Stimulated activated naive CD4-positive, alpha-beta T cell treated with Interleukin-2 at 50 U/mL for 16 hours (primary cell): ENCODE data around the gene CDKN2B-AS1.
A peak's percentile ranks its signal among the peaks of the same experiment; 100 is the strongest.
"Not testable (repeated sequence)": the region's sequence is repeated elsewhere in the genome, so short reads cannot be mapped to it uniquely, and the experiment has no call there.

Experiments
- DNase-seq: peaks from one replicate; lab custom pipeline; 2025; lab: John Stamatoyannopoulos, UW

The CDKN2B-AS1 gene

GRCh38 chr9:21994556-21995005, at the start of gene CDKN2B-AS1:
TSS of gene CDKN2B-AS1 (plus strand) at chr9:21994791.
- DNase-seq = peak; percentile 40

- DNase-seq = no peak
These were observed 49.0 kb upstream of the CDKN2B-AS1 start for GRCh38 chr9:21945606-21946005.

- no peak for DNase-seq
These were observed 35.8 kb upstream of the CDKN2B-AS1 start for GRCh38 chr9:21958833-21959232.

GRCh38 chr9:21959268-21959667, 35.3 kb upstream of the CDKN2B-AS1 start:
- DNase-seq = not testable (repeated sequence)

GRCh38 chr9:21961569-21961968, 33.0 kb upstream of the CDKN2B-AS1 start:
- no peak for DNase-seq

GRCh38 chr9:21964925-21965385, 29.6 kb upstream of the CDKN2B-AS1 start:
- peak; percentile 61 for DNase-seq

GRCh38 chr9:21965401-21965951, 29.1 kb upstream of the CDKN2B-AS1 start:
- DNase-seq = peak; percentile 18

GRCh38 chr9:21966140-21966851, 28.3 kb upstream of the CDKN2B-AS1 start:
- no peak for DNase-seq

- DNase-seq = no peak
These were observed 27.4 kb upstream of the CDKN2B-AS1 start for GRCh38 chr9:21967169-21967568.

- DNase-seq = no peak
These were observed 26.9 kb upstream of the CDKN2B-AS1 start for GRCh38 chr9:21967702-21968101.

GRCh38 chr9:21968331-21969010, 26.1 kb upstream of the CDKN2B-AS1 start:
- DNase-seq = no peak

- no peak for DNase-seq
These were observed 25.3 kb upstream of the CDKN2B-AS1 start for GRCh38 chr9:21969011-21969940.

- no peak for DNase-seq
These were observed 24.4 kb upstream of the CDKN2B-AS1 start for GRCh38 chr9:21969951-21970799.

GRCh38 chr9:21970800-21971640, 23.6 kb upstream of the CDKN2B-AS1 start:
- no peak for DNase-seq

- no peak for DNase-seq
These were observed 22.2 kb upstream of the CDKN2B-AS1 start for GRCh38 chr9:21972361-21972760.

- no peak for DNase-seq
These were observed 20.3 kb upstream of the CDKN2B-AS1 start for GRCh38 chr9:21974343-21974721.

- peak; percentile 41 for DNase-seq
These were observed 19.7 kb upstream of the CDKN2B-AS1 start for GRCh38 chr9:21974722-21975409.

GRCh38 chr9:21976334-21976875, 18.2 kb upstream of the CDKN2B-AS1 start:
- no peak for DNase-seq

- DNase-seq = no peak
These were observed 12.2 kb upstream of the CDKN2B-AS1 start for GRCh38 chr9:21982391-21982790.
